Esophagus (tissue), 2 donors: ENCODE results near the gene PPFIA2. TPM values are rescaled to one million over a fixed set of nuclear protein-coding genes. Genes with fewer than 3 reads are reported as not detected.

ENCODE experiments used
- H3K27ac ChIP-seq, 2 donors: one replicate each; pipeline ENCODE4 v1.5.1; 2013; ENCODE audit warnings: low read depth in 2 of 2, mild to moderate bottlenecking in 2 of 2, inconsistent platforms in 1 of 2, low read length in 1 of 2, moderate library complexity in 1 of 2
- H3K27me3 ChIP-seq, 2 donors: one replicate each; pipeline ENCODE4 v1.6.1; 2013; ENCODE audit warnings: low read length in 2 of 2, control low read depth in 1 of 2, mild to moderate bottlenecking in 1 of 2; ENCODE audit not compliant: insufficient read depth in 2 of 2, control insufficient read depth in 1 of 2
- H3K36me3 ChIP-seq, 2 donors: one replicate each; pipeline ENCODE4 v1.6.1; 2013; ENCODE audit warnings: low read length in 1 of 2; ENCODE audit not compliant: control insufficient read depth in 2 of 2, insufficient read depth in 2 of 2
- H3K4me1 ChIP-seq, 2 donors: one replicate each; pipeline ENCODE4 v1.6.1; 2013; ENCODE audit warnings: low read length in 1 of 2; ENCODE audit not compliant: control insufficient read depth in 2 of 2, insufficient read depth in 2 of 2
- H3K4me3 ChIP-seq, 2 donors: one replicate each; pipeline ENCODE4 v1.5.1; 2013; ENCODE audit warnings: low read length in 2 of 2, mild to moderate bottlenecking in 2 of 2, low read depth in 1 of 2, moderate library complexity in 1 of 2
- H3K9me3 ChIP-seq, 2 donors: one replicate each; pipeline ENCODE4 v1.6.1; 2013; ENCODE audit warnings: mild to moderate bottlenecking in 2 of 2, low read depth in 1 of 2, low read length in 1 of 2, moderate library complexity in 1 of 2; ENCODE audit not compliant: control insufficient read depth in 2 of 2, insufficient read depth in 1 of 2
- WGBS, 2 donors: extraction: QIAGEN DNeasy Blood & Tissue Kit; methylation state at CpG; one replicate each; pipeline ENCODE4 v1.1.7; 2013; 5-methylcytosine and 5-hydroxymethylcytosine counted together
- polyA plus RNA-seq, 2 donors: library from polyadenylated mRNA; stranded (reverse); fragments of 200-250 nt; gene quantifications; one replicate each; pipeline ENCODE4 v1.2.3, GENCODE V29; 2013
- donor health status: healthy with polysubstance abuse.
- donor health status: Bipolar disorder and iron deficiency.

Gene PPFIA2
- polyA plus RNA-seq, 2 donors = 0.08 to 0.10 TPM

GRCh38 chr12:81472934-81473333 lies 286.2 kb downstream of the PPFIA2 start:
- Histone ChIP-seq H3K27ac (no peak overlapping the region), H3K9me3 (no peaks in the 10 kb centered on the region), H3K4me1 (no peaks in the 10 kb centered on the region), H3K36me3 (no peaks in the 10 kb centered on the region), H3K27me3 (no peaks in the 10 kb centered on the region), H3K4me3 (no peak overlapping the region)
- 80 to 81% methylated on average over 5 of the region's 5 CpGs for WGBS, 2 donors

- no peaks in the 10 kb centered on the region for H3K4me1 ChIP-seq
- H3K27ac ChIP-seq = no peak overlapping the region
- WGBS, 2 donors = 50 to 52% methylated on average over 1 of the region's 1 CpG
- H3K9me3 ChIP-seq = no peaks in the 10 kb centered on the region
- no peak overlapping the region for H3K4me3 ChIP-seq
- H3K36me3 ChIP-seq = no peaks in the 10 kb centered on the region
- H3K27me3 ChIP-seq = no peaks in the 10 kb centered on the region
Measured at GRCh38 chr12:81470923-81471322, 288.2 kb downstream of the PPFIA2 start.

GRCh38 chr12:81468206-81468605 lies 290.9 kb downstream of the PPFIA2 start:
- Histone ChIP-seq H3K4me1 (no peaks in the 10 kb centered on the region), H3K36me3 (no peaks in the 10 kb centered on the region), H3K4me3 (no peak overlapping the region), H3K27ac (no peak overlapping the region), H3K27me3 (no peaks in the 10 kb centered on the region), H3K9me3 (no peaks in the 10 kb centered on the region)
- 16 to 30% methylated on average over 2 of the region's 2 CpGs for WGBS, 2 donors

GRCh38 chr12:81465876-81466275 lies 293.3 kb downstream of the PPFIA2 start:
- Histone ChIP-seq H3K9me3 (no peaks in the 10 kb centered on the region), H3K4me1 (no peaks in the 10 kb centered on the region), H3K4me3 (no peak overlapping the region), H3K36me3 (no peaks in the 10 kb centered on the region), H3K27me3 (no peaks in the 10 kb centered on the region), H3K27ac (no peak overlapping the region)
- WGBS, 2 donors = 87 to 95% methylated on average over 3 of the region's 3 CpGs

- H3K27me3 ChIP-seq = no peaks in the 10 kb centered on the region
- H3K36me3 ChIP-seq = no peaks in the 10 kb centered on the region
- WGBS, 2 donors = 80 to 81% methylated on average over 3 of the region's 3 CpGs
- no peaks in the 10 kb centered on the region for H3K4me1 ChIP-seq
- H3K4me3 ChIP-seq = no peak overlapping the region
- no peaks in the 10 kb centered on the region for H3K9me3 ChIP-seq
- H3K27ac ChIP-seq = no peak overlapping the region
Measured at GRCh38 chr12:81465191-81465590, 294.0 kb downstream of the PPFIA2 start.

- Histone ChIP-seq H3K36me3 (no peaks in the 10 kb centered on the region), H3K9me3 (no peaks in the 10 kb centered on the region), H3K4me1 (no peaks in the 10 kb centered on the region), H3K27ac (no peak overlapping the region), H3K4me3 (no peak overlapping the region), H3K27me3 (no peaks in the 10 kb centered on the region)
- WGBS, 2 donors = 58 to 61% methylated on average over 4 of the region's 4 CpGs
Measured at GRCh38 chr12:81461163-81461562, 298.0 kb downstream of the PPFIA2 start.

- H3K4me3 ChIP-seq = no peak overlapping the region
- H3K36me3 ChIP-seq = no peaks in the 10 kb centered on the region
- no peaks in the 10 kb centered on the region for H3K4me1 ChIP-seq
- 36 to 37% methylated on average over 5 of the region's 5 CpGs for WGBS, 2 donors
- no peak overlapping the region for H3K27ac ChIP-seq
- no peaks in the 10 kb centered on the region for H3K27me3 ChIP-seq
- no peaks in the 10 kb centered on the region for H3K9me3 ChIP-seq
Measured at GRCh38 chr12:81450920-81451739, 308.0 kb downstream of the PPFIA2 start.

GRCh38 chr12:81441629-81442028 lies 317.5 kb downstream of the PPFIA2 start:
- no peak overlapping the region for H3K27ac ChIP-seq
- no peaks in the 10 kb centered on the region for H3K9me3 ChIP-seq
- no peaks in the 10 kb centered on the region for H3K27me3 ChIP-seq
- no peaks in the 10 kb centered on the region for H3K36me3 ChIP-seq
- no peaks in the 10 kb centered on the region for H3K4me1 ChIP-seq
- 76 to 79% methylated on average over 6 of the region's 6 CpGs for WGBS, 2 donors
- H3K4me3 ChIP-seq = no peak overlapping the region

GRCh38 chr12:81440001-81440400 lies 319.1 kb downstream of the PPFIA2 start:
- no peaks in the 10 kb centered on the region for H3K4me1 ChIP-seq
- WGBS, 2 donors = 53 to 57% methylated on average over 3 of the region's 3 CpGs
- H3K27me3 ChIP-seq = no peaks in the 10 kb centered on the region

GRCh38 chr12:81439344-81439743 lies 319.8 kb downstream of the PPFIA2 start:
- Histone ChIP-seq H3K27me3 (no peaks in the 10 kb centered on the region), H3K4me3 (no peak overlapping the region), H3K27ac (no peak overlapping the region), H3K4me1 (no peaks in the 10 kb centered on the region), H3K9me3 (no peaks in the 10 kb centered on the region), H3K36me3 (no peaks in the 10 kb centered on the region)
- 72 to 81% methylated on average over 5 of the region's 5 CpGs for WGBS, 2 donors

More at GRCh38 chr12:81440001-81440400, 319.1 kb downstream of the PPFIA2 start:
- Histone ChIP-seq H3K4me3 (no peak overlapping the region), H3K36me3 (no peaks in the 10 kb centered on the region), H3K9me3 (no peaks in the 10 kb centered on the region), H3K27ac (no peak overlapping the region)
